ENCODE data around the gene NCOA1. TPM values are rescaled to one million over a fixed set of nuclear protein-coding genes. Genes with fewer than 3 reads are reported as not detected.

Gene NCOA1
- total and polyA plus RNA-seq, 2 donors (not counting 3 experiments of a cell fraction or from before 2014, with no cell fraction given) = 11.4 to 14.1 TPM

DNA sequence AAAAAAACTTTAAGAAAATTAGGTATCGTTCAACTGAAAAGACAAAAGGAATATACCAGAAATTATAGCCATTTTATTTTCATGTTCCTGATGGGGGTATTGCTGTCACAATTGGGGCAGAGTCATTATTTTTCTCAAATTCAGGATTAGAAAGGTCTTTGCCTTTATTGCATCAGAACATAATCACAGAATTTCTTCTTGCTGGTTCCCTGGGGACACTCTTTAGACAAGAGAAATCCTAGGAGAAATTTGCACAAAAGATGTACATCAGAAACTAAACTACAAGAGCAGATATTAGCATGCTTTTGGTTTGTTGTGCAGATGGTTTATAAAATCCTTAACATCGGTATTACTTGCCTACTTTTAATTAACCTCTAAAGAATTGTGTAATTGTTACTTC lies 103.2 kb downstream of the NCOA1 start:
- ChIA-PET POLR2A (no interaction called here), CTCF (interaction anchor here (1.4 kb wide), 1 partner anchor 21 kb away, joined by 3 read pairs; no protein-coding TSS in a partner anchor)
- H3K9me3 ChIP-seq (replicated peaks; ENCODE audit: control insufficient read depth, insufficient read depth, low read length) = no peaks in the 10 kb centered on the region
- no peaks in the 10 kb centered on the region for H3K79me2 ChIP-seq (ENCODE audit: control insufficient read depth, insufficient read depth, low read length)
- no peak overlapping the region for H3K27ac ChIP-seq (ENCODE audit: insufficient read depth, low read depth, low read length)
- no TSS peak for BruUV-seq (replicated peaks)
- H3K4me2 ChIP-seq (ENCODE audit: insufficient read depth, low read length) = no peak overlapping the region
- H3K36me3 ChIP-seq (ENCODE audit: control insufficient read depth in 2 of 2, extremely low read depth in 1 of 2, insufficient read depth in 2 of 2, low read length in 2 of 2) = no peaks in the 10 kb centered on the region
- intact Hi-C loops (cut with micrococcal nuclease) (no loop called here), dilution Hi-C loops (cut with MboI; ENCODE audit: extremely low pct_ligation_motif_present, low sequenced_read_pairs) (no loop called here)
- FAIRE-seq (no peak), DNase-seq (ENCODE audit: low read depth, low spot score) (no peak)
- H3K4me1 ChIP-seq (ENCODE audit: control insufficient read depth, extremely low read depth, insufficient read depth, low read length) = no peaks in the 10 kb centered on the region
- TF ChIP-seq FOS (IDR thresholded peaks at IDR 0.05; ENCODE audit: borderline replicate concordance, insufficient read depth, low read length) (no peak), MYC (IDR thresholded peaks at IDR 0.05; ENCODE audit: low read depth, low read length) (no peak), POLR2AphosphoS5 (IDR thresholded peaks at IDR 0.05; ENCODE audit: insufficient read depth, low read depth, low read length) (no peak), POLR2A (IDR thresholded peaks at IDR 0.05; ENCODE audit: low read depth, low read length) (no peak), JUN (IDR thresholded peaks at IDR 0.05; ENCODE audit: borderline replicate concordance, insufficient read depth, insufficient read length, low read depth) (no peak), GATA2 (IDR thresholded peaks at IDR 0.05; ENCODE audit: insufficient read depth, insufficient read length, low read depth, low read length) (no peak), EZH2 (IDR thresholded peaks at IDR 0.05; ENCODE audit: borderline replicate concordance, low read depth, low read length, severe bottlenecking) (no peak)
- TF ChIP-seq, protein P1, sequence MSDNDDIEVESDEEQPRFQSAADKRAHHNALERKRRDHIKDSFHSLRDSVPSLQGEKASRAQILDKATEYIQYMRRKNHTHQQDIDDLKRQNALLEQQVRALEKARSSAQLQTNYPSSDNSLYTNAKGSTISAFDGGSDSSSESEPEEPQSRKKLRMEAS (IDR thresholded peaks at IDR 0.05; ENCODE audit: insufficient read depth, insufficient read length) = no peak
- TF ChIP-seq, protein P2, sequence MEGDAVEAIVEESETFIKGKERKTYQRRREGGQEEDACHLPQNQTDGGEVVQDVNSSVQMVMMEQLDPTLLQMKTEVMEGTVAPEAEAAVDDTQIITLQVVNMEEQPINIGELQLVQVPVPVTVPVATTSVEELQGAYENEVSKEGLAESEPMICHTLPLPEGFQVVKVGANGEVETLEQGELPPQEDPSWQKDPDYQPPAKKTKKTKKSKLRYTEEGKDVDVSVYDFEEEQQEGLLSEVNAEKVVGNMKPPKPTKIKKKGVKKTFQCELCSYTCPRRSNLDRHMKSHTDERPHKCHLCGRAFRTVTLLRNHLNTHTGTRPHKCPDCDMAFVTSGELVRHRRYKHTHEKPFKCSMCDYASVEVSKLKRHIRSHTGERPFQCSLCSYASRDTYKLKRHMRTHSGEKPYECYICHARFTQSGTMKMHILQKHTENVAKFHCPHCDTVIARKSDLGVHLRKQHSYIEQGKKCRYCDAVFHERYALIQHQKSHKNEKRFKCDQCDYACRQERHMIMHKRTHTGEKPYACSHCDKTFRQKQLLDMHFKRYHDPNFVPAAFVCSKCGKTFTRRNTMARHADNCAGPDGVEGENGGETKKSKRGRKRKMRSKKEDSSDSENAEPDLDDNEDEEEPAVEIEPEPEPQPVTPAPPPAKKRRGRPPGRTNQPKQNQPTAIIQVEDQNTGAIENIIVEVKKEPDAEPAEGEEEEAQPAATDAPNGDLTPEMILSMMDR (IDR thresholded peaks at IDR 0.05; ENCODE audit: extremely low read depth in 1 of 2, insufficient read depth in 1 of 2, low read depth in 1 of 2, low read length in 2 of 2) = no peak
- no peak overlapping the region for H3K4me3 ChIP-seq (replicated peaks in 1 of 3; ENCODE audit: insufficient read depth in 1 of 3, low read depth in 1 of 3, low read length in 3 of 3)
- no peaks in the 10 kb centered on the region for H3K9me1 ChIP-seq (replicated peaks; ENCODE audit: control insufficient read depth, extremely low read depth, insufficient read depth, low read length)
- H2AFZ ChIP-seq (ENCODE audit: low read depth, low read length) = no peak overlapping the region
- no peak overlapping the region for H3K9ac ChIP-seq (replicated peaks; ENCODE audit: extremely low read depth, insufficient read depth, low read length)
- no peaks in the 10 kb centered on the region for H3K27me3 ChIP-seq (ENCODE audit: control insufficient read depth in 2 of 2, insufficient read depth in 2 of 2, low read length in 2 of 2)
- no peaks in the 10 kb centered on the region for H4K20me1 ChIP-seq (replicated peaks; ENCODE audit: control insufficient read depth, extremely low read depth, insufficient read depth, low read length)

Measured in endothelial cell of umbilical vein (primary cell).